Skeletal muscle satellite cell (primary cell): Measurements from ENCODE around the gene PTMS.

ENCODE experiments used
- H3K27me3 ChIP-seq: 2 replicates; pipeline ENCODE4 v1.7.0; 2013; ENCODE audit warnings: low read length; ENCODE audit not compliant: control insufficient read depth, insufficient read depth
- H3K36me3 ChIP-seq: 2 replicates; pipeline ENCODE4 v1.7.0; 2013; ENCODE audit warnings: mild to moderate bottlenecking, control low read depth, low read length; ENCODE audit not compliant: insufficient read depth
- H3K4me1 ChIP-seq: 2 replicates; pipeline ENCODE4 v1.7.0; 2013; ENCODE audit warnings: low read length; ENCODE audit not compliant: control insufficient read depth, insufficient read depth
- H3K4me2 ChIP-seq: 2 replicates; pipeline ENCODE4 v1.7.0; 2013; ENCODE audit warnings: mild to moderate bottlenecking, low read length
- H3K4me3 ChIP-seq: 2 replicates; pipeline ENCODE4 v1.7.0; 2013; ENCODE audit warnings: low read length
- H3K9ac ChIP-seq: 2 replicates; pipeline ENCODE4 v1.7.0; 2013; ENCODE audit warnings: mild to moderate bottlenecking, low read depth, low read length, moderate library complexity
- H3K9me3 ChIP-seq: replicated peaks from 2 replicates; pipeline ENCODE4 v1.7.0; 2013; ENCODE audit warnings: mild to moderate bottlenecking, control low read depth, low read length

The PTMS gene

DNA sequence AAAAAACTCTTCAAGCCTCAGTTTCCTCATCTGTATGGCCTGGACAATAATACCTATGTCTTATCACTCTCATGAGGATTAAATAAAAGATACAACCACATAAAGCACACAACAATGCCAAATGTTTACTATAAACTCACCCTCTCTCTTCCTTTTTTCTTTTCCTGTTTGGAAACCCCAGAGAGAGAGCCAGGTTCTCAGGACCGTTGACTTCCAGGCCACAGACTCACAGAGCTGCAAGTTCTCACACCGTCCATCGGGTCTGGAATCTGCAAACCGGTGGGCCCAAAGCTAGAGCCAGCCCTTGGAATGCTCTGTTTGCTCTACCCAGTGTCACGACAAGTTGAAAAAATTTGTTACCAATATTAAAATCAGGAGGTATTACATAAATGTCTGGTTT lies 18.6 kb downstream of the PTMS start:
- no peaks in the 10 kb centered on the region for H3K27me3 ChIP-seq
- H3K4me2 ChIP-seq, result no peak overlapping the region
- H3K9me3 ChIP-seq, result no peaks in the 10 kb centered on the region
- no peaks in the 10 kb centered on the region for H3K36me3 ChIP-seq
- H3K4me3 ChIP-seq, result no peak overlapping the region
- H3K4me1 ChIP-seq, result no peaks in the 10 kb centered on the region
- H3K9ac ChIP-seq, result no peak overlapping the region

DNA sequence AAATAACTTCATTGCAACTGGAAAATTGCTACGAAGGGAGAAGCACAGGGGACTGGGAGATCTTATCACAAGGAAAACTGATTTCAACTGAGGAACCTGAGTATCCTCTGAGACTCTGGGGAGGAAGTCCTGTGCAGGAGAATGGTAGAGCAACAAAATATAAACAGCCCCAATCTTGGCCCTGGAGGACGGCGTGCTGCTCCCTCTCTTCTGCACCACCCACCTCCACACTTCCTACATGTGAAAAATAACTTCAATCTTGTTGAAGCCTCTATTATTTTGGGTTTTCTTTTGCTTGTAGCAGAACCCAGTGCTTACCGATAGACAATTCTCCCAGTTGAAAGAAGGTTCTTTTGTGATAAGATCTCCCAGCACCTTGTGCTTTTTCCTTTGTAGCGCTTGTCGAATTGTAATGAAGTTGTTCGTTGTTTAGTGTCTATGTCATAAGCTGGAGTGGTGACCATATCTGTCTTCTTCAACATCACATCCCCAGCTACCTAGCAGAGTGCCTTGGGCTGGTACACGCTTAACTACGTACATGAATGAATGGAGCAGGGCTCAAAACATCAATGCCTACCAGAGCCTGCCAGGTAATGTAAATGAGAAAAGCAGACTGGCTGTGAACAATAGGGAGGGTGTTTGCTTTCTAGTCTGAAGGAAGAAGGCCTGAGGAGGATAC lies 20.4 kb downstream of the PTMS start:
- Histone ChIP-seq H3K4me2 (no peak overlapping the region), H3K27me3 (no peaks in the 10 kb centered on the region), H3K9ac (no peak overlapping the region), H3K36me3 (no peaks in the 10 kb centered on the region), H3K4me1 (no peaks in the 10 kb centered on the region), H3K9me3 (no peaks in the 10 kb centered on the region), H3K4me3 (no peak overlapping the region)

DNA sequence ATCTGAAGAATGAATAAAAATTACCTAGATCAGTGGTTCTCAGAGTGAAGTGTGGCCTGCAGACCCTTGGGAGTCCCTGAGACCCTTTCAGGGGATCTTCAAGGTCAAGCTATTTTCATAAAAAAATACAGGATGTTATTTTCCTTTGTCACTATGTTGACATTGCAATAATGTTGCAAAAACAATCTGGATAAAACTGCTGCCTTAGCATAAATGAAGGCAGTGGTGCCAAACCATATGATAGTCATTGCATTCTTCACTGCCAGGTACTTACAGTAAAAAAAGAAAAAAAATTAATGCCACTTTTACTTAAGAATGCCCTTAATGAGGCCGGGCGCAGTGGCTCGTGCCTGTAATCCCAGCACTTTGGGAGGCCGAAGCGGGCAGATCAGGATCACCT lies 21.1 kb downstream of the PTMS start:
- Histone ChIP-seq H3K4me3 (no peak overlapping the region), H3K9me3 (no peaks in the 10 kb centered on the region), H3K9ac (no peak overlapping the region), H3K27me3 (no peaks in the 10 kb centered on the region), H3K36me3 (no peaks in the 10 kb centered on the region), H3K4me2 (no peak overlapping the region), H3K4me1 (no peaks in the 10 kb centered on the region)

DNA sequence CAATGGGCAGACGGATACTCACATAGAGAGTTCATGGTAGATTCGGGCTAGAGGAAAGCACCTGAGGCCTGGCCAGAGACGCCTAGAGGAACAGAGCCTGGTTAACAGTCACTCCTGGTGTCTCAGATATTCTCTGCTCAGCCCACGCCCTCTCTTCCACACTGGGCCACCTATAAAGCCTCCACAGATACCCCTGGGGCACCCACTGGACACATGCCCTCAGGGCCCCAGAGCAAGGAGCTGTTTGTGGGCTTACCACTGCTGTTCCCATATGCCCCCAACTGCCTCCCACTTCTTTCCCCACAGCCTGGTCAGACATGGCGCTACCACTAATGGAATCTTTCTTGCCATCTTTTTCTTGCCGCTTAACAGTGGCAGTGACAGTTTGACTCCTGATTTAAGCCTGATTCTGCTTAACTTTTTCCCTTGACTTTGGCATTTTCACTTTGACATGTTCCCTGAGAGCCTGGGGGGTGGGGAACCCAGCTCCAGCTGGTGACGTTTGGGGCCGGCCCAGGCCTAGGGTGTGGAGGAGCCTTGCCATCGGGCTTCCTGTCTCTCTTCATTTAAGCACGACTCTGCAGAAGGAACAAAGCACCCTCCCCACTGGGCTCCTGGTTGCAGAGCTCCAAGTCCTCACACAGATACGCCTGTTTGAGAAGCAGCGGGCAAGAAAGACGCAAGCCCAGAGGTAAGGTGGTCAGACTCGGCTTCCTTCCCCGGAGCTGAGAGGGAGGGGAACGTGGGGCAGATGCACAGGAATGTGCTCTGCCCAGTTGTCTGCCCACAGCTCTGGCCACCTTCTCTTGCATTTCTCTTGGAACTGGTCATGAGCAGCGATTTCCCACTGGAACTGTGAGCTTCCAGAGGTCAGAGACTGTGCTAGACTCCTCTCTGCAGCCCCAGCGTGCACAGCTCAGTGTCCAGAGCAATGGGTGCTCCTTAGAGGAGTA lies 23.1 kb downstream of the PTMS start, which contains the start of gene CD4:
CD4 (plus strand) TSS at position 557 of the 953 bp plus-strand sequence. CDS start 10,611 bp downstream, outside the sequence.
- H3K9ac ChIP-seq, result no peak within 1 kb of the TSS
- H3K27me3 ChIP-seq, result peaks cover 9% of the 10 kb centered on the region
- H3K36me3 ChIP-seq, result no peaks in the 10 kb centered on the region
- no peaks in the 10 kb centered on the region for H3K9me3 ChIP-seq
- H3K4me1 ChIP-seq, result no peaks in the 10 kb centered on the region
- H3K4me3 ChIP-seq, result no peak within 1 kb of the TSS
- no peak within 1 kb of the TSS for H3K4me2 ChIP-seq

GRCh38 chr12:6790496-6791150 lies 24.5 kb downstream of the PTMS start:
- Histone ChIP-seq H3K4me1 (no peaks in the 10 kb centered on the region), H3K4me2 (no peak overlapping the region), H3K4me3 (no peak overlapping the region), H3K27me3 (peaks cover 15% of the 10 kb centered on the region), H3K9me3 (no peaks in the 10 kb centered on the region), H3K9ac (no peak overlapping the region), H3K36me3 (no peaks in the 10 kb centered on the region)

DNA sequence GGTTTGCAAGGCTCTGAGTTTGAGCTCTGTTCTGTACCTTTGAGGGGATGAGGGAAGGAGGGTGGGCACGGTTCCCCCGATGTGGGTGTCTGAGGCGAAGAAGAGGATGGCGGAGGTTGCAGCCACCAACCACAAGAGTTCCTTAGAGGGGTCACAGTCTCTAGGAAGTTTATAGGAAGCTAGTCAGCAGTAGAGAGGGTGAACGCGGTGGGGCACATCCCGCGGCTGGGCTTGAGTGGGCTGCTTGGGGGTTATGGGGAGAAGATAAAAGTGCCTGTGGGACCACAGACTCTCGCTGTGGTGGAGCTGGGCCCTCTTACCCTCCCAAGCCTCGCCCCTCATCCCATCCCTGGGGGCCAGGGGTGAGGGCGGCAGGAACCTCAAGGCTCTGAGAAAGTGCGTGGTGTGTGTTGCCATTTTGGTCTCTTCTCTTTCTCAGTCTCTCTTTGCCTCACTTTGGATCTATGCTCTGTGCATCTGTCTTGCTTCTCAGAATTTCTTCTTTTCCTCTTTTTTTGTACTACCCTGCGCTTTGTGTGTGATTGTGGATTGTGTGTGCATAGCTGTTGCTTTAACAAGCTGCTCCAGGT lies 25.9 kb downstream of the PTMS start:
- Histone ChIP-seq H3K4me3 (no peak overlapping the region), H3K9ac (no peak overlapping the region), H3K4me2 (no peak overlapping the region), H3K27me3 (peaks cover 29% of the 10 kb centered on the region), H3K36me3 (no peaks in the 10 kb centered on the region), H3K9me3 (no peaks in the 10 kb centered on the region), H3K4me1 (no peaks in the 10 kb centered on the region)

DNA sequence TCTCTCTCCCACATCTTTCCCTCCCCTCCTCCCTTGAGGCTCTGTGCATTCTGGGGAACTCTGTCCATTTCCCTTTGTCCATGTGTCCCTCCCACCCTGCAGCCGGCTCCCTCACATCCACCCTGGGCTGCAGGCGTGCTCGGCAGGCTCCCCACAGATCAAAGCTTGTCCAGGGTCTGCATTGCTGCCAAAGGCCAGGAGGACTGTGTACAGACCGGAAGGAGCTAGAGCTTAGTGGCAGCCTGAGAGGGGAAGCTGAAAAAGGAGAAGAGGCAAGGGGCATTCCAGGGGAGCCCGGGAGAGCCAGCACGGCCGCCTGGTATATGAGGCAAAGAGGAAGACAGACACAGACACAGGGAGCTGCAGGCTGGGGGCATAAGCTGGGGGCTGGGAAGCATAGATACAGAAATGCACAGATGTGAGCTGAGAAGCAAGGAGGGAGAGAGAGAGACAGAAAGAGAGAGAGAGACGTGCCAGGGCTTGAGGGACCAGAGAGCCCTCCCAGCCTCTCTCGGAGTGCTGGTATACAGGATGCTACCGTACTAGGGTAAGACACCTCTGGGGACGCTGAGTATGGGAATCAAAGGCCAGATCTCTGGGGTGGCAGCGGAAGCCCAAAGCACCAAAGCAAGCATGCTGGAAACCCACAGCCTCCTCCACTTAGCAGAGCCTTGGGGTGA lies 26.5 kb downstream of the PTMS start:
- peaks cover 32% of the 10 kb centered on the region for H3K27me3 ChIP-seq
- no peak overlapping the region for H3K4me2 ChIP-seq
- no peaks in the 10 kb centered on the region for H3K36me3 ChIP-seq
- no peak overlapping the region for H3K9ac ChIP-seq
- H3K4me1 ChIP-seq, result no peaks in the 10 kb centered on the region
- no peaks in the 10 kb centered on the region for H3K9me3 ChIP-seq
- H3K4me3 ChIP-seq, result no peak overlapping the region

GRCh38 chr12:6795088-6795487 lies 28.9 kb downstream of the PTMS start:
- H3K4me2 ChIP-seq, result no peak overlapping the region
- peaks cover 32% of the 10 kb centered on the region for H3K27me3 ChIP-seq
- no peak overlapping the region for H3K4me3 ChIP-seq
- H3K9me3 ChIP-seq, result no peaks in the 10 kb centered on the region
- H3K9ac ChIP-seq, result no peak overlapping the region
- H3K4me1 ChIP-seq, result no peaks in the 10 kb centered on the region
- no peaks in the 10 kb centered on the region for H3K36me3 ChIP-seq

DNA sequence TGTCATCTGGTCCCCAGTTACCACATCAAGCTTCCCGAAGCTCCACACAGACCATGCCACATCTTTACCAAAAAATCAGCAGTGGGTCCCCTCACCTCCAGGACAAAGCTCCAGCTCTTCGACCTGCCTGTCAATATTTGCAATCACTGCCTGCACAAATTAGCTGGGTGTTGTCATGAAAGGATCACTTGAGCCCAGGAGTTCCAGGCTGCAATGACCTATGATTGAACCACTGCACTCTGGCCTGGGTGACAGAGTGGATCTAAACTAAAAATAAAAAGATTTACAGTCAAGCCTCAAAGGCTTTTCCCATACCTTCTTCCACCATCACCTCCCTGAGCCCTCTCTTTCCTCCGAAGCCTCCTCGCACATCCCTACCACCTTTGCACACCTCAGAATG lies 30.4 kb downstream of the PTMS start:
- Histone ChIP-seq H3K4me3 (no peak overlapping the region), H3K27me3 (peaks cover 32% of the 10 kb centered on the region), H3K36me3 (no peaks in the 10 kb centered on the region), H3K4me2 (no peak overlapping the region), H3K9ac (no peak overlapping the region), H3K4me1 (no peaks in the 10 kb centered on the region), H3K9me3 (no peaks in the 10 kb centered on the region)

GRCh38 chr12:6799147-6799546 lies 33.0 kb downstream of the PTMS start:
- no peak overlapping the region for H3K4me3 ChIP-seq
- no peak overlapping the region for H3K4me2 ChIP-seq
- H3K27me3 ChIP-seq, result peaks cover 23% of the 10 kb centered on the region
- H3K9ac ChIP-seq, result no peak overlapping the region
- no peaks in the 10 kb centered on the region for H3K9me3 ChIP-seq
- H3K4me1 ChIP-seq, result no peaks in the 10 kb centered on the region
- no peaks in the 10 kb centered on the region for H3K36me3 ChIP-seq

DNA sequence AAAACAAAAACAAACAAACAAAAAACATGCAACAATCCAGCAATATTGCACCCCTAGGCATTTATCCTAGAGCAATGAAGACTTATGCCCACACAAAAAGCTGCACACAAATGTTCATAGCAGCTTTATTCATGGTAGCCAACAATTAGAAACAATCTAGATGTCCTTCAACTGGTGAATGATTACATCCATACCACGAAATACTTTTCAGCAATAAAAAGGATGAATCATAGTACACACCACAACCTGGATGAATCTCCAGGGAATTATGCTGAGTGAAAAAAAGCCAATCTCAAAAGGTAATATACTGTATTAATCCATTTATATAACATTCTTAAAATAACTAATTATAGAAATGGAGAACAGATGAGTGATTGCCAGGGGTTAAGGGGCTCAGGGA lies 41.0 kb downstream of the PTMS start:
- no peaks in the 10 kb centered on the region for H3K4me1 ChIP-seq
- no peak overlapping the region for H3K4me3 ChIP-seq
- H3K27me3 ChIP-seq, result peaks cover 29% of the 10 kb centered on the region
- no peaks in the 10 kb centered on the region for H3K9me3 ChIP-seq
- H3K9ac ChIP-seq, result no peak overlapping the region
- H3K36me3 ChIP-seq, result no peaks in the 10 kb centered on the region
- no peak overlapping the region for H3K4me2 ChIP-seq
